Thymus (tissue), 14 donors: ENCODE results near the gene LBP. TPM values are rescaled to one million over a fixed set of nuclear protein-coding genes. Genes with fewer than 3 reads are reported as not detected.

Experiments used
- DNase-seq, 9 donors: peaks; one replicate each; pipeline ENCODE4 v3.0.0-alpha.2; 2013; ENCODE audit warnings: low spot score in 9 of 9, low read depth in 6 of 9, missing footprints in 1 of 9
- H3K27ac ChIP-seq, 2 donors: one replicate each; pipeline ENCODE4 v1.5.1; 2013; ENCODE audit warnings: control low read depth in 1 of 2, low read depth in 1 of 2, low read length in 1 of 2, mild to moderate bottlenecking in 1 of 2, moderate library complexity in 1 of 2
- H3K27me3 ChIP-seq, 2 donors: one replicate each; pipeline ENCODE4 v1.5.1; 2013; ENCODE audit warnings: low read length in 1 of 2; ENCODE audit not compliant: control insufficient read depth in 2 of 2, insufficient read depth in 1 of 2
- H3K36me3 ChIP-seq, 2 donors: one replicate each; pipeline ENCODE4 v1.5.1; 2013; ENCODE audit warnings: low read length in 1 of 2, mild to moderate bottlenecking in 1 of 2, moderate library complexity in 1 of 2; ENCODE audit not compliant: control insufficient read depth in 2 of 2, insufficient read depth in 2 of 2
- H3K4me1 ChIP-seq, 2 donors: one replicate each; pipeline ENCODE4 v1.5.1; 2013; ENCODE audit warnings: low read length in 2 of 2; ENCODE audit not compliant: control insufficient read depth in 2 of 2, insufficient read depth in 2 of 2
- H3K4me3 ChIP-seq, 2 donors: one replicate each; pipeline ENCODE4 v1.5.1; 2013; ENCODE audit warnings: low read length in 2 of 2, control low read depth in 1 of 2, mild to moderate bottlenecking in 1 of 2
- H3K9me3 ChIP-seq, 2 donors: one replicate each; pipeline ENCODE4 v1.5.1; 2013; ENCODE audit warnings: low read length in 1 of 2, mild to moderate bottlenecking in 1 of 2; ENCODE audit not compliant: control insufficient read depth in 2 of 2, insufficient read depth in 1 of 2
- WGBS: extraction: QIAGEN DNeasy Blood & Tissue Kit; methylation state at CpG from one replicate; pipeline ENCODE4 v1.1.7; 2013; 5-methylcytosine and 5-hydroxymethylcytosine counted together
- long read RNA-seq, 10 donors: transcript quantifications; one replicate each; lab custom pipeline, GENCODE V29; 2026
- polyA plus RNA-seq: library from polyadenylated mRNA; stranded (reverse); fragments of 200-250 nt; gene quantifications from one replicate; pipeline ENCODE4 v1.2.3, GENCODE V29; 2013
- total RNA-seq: library from RNA; stranded (reverse); fragments of 120-200 nt; gene quantifications from one replicate; pipeline ENCODE4 v1.2.4, GENCODE V29; 2013
- donor health status: healthy.

LBP gene
- total RNA-seq (0.09 TPM), polyA plus RNA-seq (0.32 TPM)
- long read RNA-seq, donor 1: 0 reads
- long read RNA-seq, donor 2: 0 reads
- long read RNA-seq, donor 3: 0 reads
- long read RNA-seq, donor 4: 0 reads
- long read RNA-seq, donor 5: 0 reads
- long read RNA-seq, donor 6: 0 reads
- long read RNA-seq, donor 7: 0 reads
- long read RNA-seq, donor 8: 0 reads
- long read RNA-seq, donor 9: 0 reads
- long read RNA-seq, donor 10: 0 reads

GRCh38 chr20:38346247-38346651 is at the start of gene LBP:
Gene LBP, plus strand, starts transcription at chr20:38346482. Its CDS starts 35 bp downstream, at chr20:38346517.
- no peaks in the 10 kb centered on the region for H3K9me3 ChIP-seq
- no peaks in the 10 kb centered on the region for H3K4me1 ChIP-seq
- 86% methylated on average over 8 of the region's 8 CpGs for WGBS
- H3K27ac ChIP-seq: no peak within 1 kb of the TSS
- no peak for DNase-seq
- H3K4me3 ChIP-seq: no peak within 1 kb of the TSS
- H3K36me3 ChIP-seq: no peaks in the 10 kb centered on the region
- H3K27me3 ChIP-seq: no peaks in the 10 kb centered on the region

GRCh38 chr20:38297916-38298674 is 48.2 kb upstream of the LBP start:
- WGBS: 94% methylated on average over 7 of the region's 7 CpGs
- H3K9me3 ChIP-seq: no peaks in the 10 kb centered on the region
- H3K27ac ChIP-seq: peak overlapping the region; percentile 64 to 76
- DNase-seq: no peak
- peaks cover 0 to 5% of the 10 kb centered on the region in 2 donors for H3K4me1 ChIP-seq
- no peaks in the 10 kb centered on the region for H3K36me3 ChIP-seq
- peaks cover 3 to 21% of the 10 kb centered on the region in 2 donors for H3K27me3 ChIP-seq
- H3K4me3 ChIP-seq: no peak overlapping the region

GRCh38 chr20:38298768-38299288 is 47.5 kb upstream of the LBP start:
- 57% methylated on average over 13 of the region's 13 CpGs for WGBS
- Histone ChIP-seq H3K4me3 (no peak overlapping the region), H3K36me3 (no peaks in the 10 kb centered on the region), H3K27me3 (peaks cover 7 to 28% of the 10 kb centered on the region in 2 donors), H3K27ac (peak overlapping the region; percentile 64 to 76), H3K4me1 (peaks cover 0 to 6% of the 10 kb centered on the region in 2 donors), H3K9me3 (no peaks in the 10 kb centered on the region)
- DNase-seq: no peak

GRCh38 chr20:38299963-38300362 is 46.3 kb upstream of the LBP start:
- Histone ChIP-seq H3K4me1 (peaks cover 0 to 10% of the 10 kb centered on the region in 2 donors), H3K4me3 (no peak overlapping the region), H3K27ac (no peak overlapping the region), H3K27me3 (peaks cover 7 to 39% of the 10 kb centered on the region in 2 donors), H3K9me3 (no peaks in the 10 kb centered on the region), H3K36me3 (no peaks in the 10 kb centered on the region)
- DNase-seq: no peak
- WGBS: 84% methylated on average over 6 of the region's 6 CpGs

GRCh38 chr20:38300438-38300837 is 45.8 kb upstream of the LBP start:
- H3K27ac ChIP-seq: no peak overlapping the region
- peaks cover 0 to 10% of the 10 kb centered on the region in 2 donors for H3K4me1 ChIP-seq
- no peaks in the 10 kb centered on the region for H3K36me3 ChIP-seq
- H3K9me3 ChIP-seq: no peaks in the 10 kb centered on the region
- no peak for DNase-seq
- no peak overlapping the region for H3K4me3 ChIP-seq
- H3K27me3 ChIP-seq: peaks cover 7 to 42% of the 10 kb centered on the region in 2 donors
- 92% methylated on average over 4 of the region's 4 CpGs for WGBS

GRCh38 chr20:38301309-38301708 is 45.0 kb upstream of the LBP start:
- Histone ChIP-seq H3K36me3 (no peaks in the 10 kb centered on the region), H3K4me1 (peaks cover 0 to 10% of the 10 kb centered on the region in 2 donors), H3K4me3 (no peak overlapping the region), H3K9me3 (no peaks in the 10 kb centered on the region), H3K27ac (no peak overlapping the region), H3K27me3 (peaks cover 7 to 44% of the 10 kb centered on the region in 2 donors)
- 92% methylated on average over 3 of the region's 3 CpGs for whole genome bisulfite sequencing
- DNase-seq: no peak

GRCh38 chr20:38302786-38303185 is 43.5 kb upstream of the LBP start:
- H3K36me3 ChIP-seq: no peaks in the 10 kb centered on the region
- 19% methylated on average over 11 of the region's 11 CpGs for WGBS
- H3K9me3 ChIP-seq: no peaks in the 10 kb centered on the region
- DNase-seq: no peak
- H3K27ac ChIP-seq: no peak overlapping the region
- no peak overlapping the region for H3K4me3 ChIP-seq
- peaks cover 7 to 44% of the 10 kb centered on the region in 2 donors for H3K27me3 ChIP-seq
- peaks cover 0 to 10% of the 10 kb centered on the region in 2 donors for H3K4me1 ChIP-seq

- Histone ChIP-seq H3K27me3 (peaks cover 7 to 39% of the 10 kb centered on the region in 2 donors), H3K4me1 (peaks cover 0 to 10% of the 10 kb centered on the region in 2 donors), H3K27ac (no peak within 1 kb of the TSS), H3K9me3 (no peaks in the 10 kb centered on the region), H3K4me3 (no peak within 1 kb of the TSS), H3K36me3 (no peaks in the 10 kb centered on the region)
- 4% methylated on average over 21 of the region's 21 CpGs for WGBS
- DNase-seq: peak in 1 of 9 donors; percentile 4
Measured at GRCh38 chr20:38303908-38304379, 42.3 kb upstream of the LBP start, which contains the start of gene BPI. Gene BPI, plus strand, starts transcription at chr20:38304156. Its CDS starts 68 bp downstream, at chr20:38304224.
